Right lung (tissue), 5 donors: ENCODE measurements around the gene PAK2. TPM values are rescaled to one million over a fixed set of nuclear protein-coding genes. Genes with fewer than 3 reads are reported as not detected.
"Not testable (repeated sequence)": the region's sequence is repeated elsewhere in the genome, so short reads cannot be mapped to it uniquely, and the experiment has no call there.

ENCODE experiments used
- DNase-seq, 2 donors: peaks; one replicate each; pipeline ENCODE4 v3.0.0-alpha.2; 2013
- polyA plus RNA-seq, 5 donors: library from polyadenylated mRNA; unstranded; fragments of 120-200 nt; gene quantifications; one replicate each; pipeline versions ENCODE4 v1.2.1 to v1.2.3, GENCODE V29; 2013; ENCODE audit warnings: inconsistent platforms in 1 of 5, low replicate concordance in 1 of 5; ENCODE audit not compliant: insufficient read length in 5 of 5, insufficient read depth in 1 of 5

PAK2 gene
- polyA plus RNA-seq, 5 donors, result 46.7 to 71.8 (median 64.5) TPM

DNA sequence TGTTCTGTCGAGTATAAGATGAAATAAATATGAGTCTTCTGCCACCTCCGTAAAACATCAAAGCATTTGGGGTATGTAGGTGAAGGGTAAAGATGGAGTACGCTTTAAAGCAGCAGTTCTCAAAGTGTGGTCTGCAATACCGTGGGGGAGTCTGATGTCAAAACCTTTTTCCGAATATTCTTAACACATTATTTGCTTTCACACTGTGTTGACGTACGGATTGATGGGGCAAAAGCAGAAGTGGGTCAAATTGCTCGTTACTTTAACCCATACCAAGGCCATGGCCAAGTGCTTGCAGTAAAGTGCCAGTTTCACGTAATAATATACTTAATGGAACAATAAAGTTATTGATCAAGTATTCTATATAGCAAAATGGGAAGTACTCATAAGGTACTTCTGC is 36.3 kb downstream of the PAK2 start:
- DNase-seq, result no peak

DNA sequence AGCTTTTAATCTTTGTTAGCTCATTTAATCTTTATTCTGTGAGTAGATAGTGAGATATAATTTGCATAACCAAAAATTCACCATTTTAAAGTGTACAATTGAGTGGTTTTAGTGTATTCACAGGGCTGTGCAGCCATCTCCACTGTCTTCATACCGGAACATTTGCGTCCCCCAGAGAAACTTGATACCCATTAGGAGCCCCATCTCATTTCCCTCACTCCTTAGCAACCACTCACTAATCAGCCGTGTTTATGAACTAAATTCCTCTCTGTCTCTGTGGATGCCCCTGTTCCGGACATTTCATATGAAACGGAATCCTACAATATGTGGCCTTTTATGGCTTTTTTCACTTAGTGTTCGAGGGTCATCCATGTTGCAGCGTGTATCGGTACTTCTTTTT is 38.2 kb downstream of the PAK2 start:
- DNase-seq, result no peak

DNA sequence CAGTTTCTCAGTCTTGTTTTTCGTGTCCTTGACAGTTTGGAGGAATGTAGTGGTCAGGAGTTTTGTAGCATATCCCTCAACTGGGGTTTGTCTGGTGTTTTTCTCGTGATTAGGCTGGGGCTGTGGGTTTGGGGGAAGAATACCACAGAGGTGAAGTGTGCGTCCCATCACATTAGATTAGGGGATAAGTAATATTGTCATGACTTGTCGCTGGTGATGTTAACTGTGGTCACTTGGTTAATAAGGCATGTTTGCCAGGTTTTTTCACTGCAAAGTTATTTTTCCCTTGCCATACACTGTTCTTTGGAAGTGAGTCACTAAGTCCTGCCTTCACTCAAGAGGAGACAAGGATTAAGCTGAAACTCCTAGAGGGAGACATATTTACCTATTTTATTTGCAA is 39.1 kb downstream of the PAK2 start:
- no peak for DNase-seq

DNA sequence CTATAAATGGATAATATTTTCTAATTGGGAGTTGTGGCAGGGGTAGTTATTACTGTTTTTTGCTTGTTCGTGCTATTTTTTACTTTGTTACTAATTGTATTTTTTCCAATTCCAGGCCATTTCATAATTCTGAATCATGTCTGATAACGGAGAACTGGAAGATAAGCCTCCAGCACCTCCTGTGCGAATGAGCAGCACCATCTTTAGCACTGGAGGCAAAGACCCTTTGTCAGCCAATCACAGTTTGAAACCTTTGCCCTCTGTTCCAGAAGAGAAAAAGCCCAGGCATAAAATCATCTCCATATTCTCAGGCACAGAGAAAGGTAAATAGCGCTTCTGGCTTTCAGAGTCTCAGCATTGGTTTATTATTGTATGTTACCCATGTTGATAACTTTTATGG is 42.9 kb downstream of the PAK2 start:
- no peak for DNase-seq

DNA sequence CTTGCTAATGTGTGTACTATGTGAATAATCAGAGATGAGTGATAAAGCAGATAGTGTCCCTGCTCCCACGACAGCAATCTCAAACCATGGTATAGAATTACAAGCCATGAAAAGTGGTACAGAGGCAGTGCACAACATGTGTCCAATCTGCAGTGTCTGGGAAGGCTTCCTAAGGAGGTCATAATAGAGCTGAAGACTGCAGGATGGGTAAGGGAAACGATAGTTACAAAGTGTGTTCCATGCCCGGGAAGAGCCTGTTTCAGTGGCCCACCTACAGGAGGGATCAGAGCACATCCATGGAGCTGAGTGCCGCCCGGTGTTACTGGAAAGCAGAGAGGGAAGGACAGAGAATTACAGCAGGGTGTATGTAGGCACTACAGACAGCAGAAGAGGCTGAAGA is 48.9 kb downstream of the PAK2 start:
- no peak for DNase-seq

DNA sequence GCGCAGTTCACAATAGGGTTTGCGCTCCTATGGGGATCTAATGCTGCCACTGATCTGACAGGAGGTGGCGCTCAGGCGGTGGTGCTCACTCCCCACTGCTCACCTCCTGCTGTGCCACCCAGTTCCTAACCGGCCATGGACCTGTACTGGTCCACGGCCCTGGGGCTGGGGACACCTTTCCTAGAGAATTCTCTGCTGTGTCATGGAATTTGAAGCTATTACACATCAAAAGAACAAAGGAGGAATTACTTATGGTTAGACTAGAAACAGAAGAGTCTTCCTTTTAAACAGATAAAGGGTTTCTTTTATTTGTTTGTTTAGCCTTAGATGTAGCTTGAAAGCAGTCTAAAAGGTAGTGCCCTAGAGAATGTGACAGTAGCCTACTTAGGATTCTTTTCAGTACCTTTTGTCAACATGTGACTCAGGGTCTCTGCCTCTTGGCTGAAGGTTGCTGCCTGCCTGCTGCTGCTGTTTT is 50.3 kb downstream of the PAK2 start:
- no peak for DNase-seq

DNA sequence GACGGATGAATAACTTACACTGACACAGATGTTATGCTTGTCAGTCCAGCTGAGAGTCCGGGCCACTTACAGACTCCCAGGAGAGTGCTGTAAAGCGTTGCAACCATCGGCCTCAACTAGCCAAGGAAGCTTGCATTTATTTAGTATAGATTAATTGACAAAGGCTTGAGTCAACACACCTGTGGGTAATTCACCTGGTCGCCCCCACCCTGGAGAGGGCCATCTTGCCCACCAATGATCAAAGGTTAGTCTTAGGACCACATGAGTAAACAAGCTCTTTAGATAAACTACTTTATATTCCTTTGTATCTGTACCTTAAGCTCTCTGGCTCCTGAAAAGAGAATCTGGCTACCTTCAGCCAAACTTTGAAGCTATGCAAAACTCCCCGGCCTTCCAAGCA is 51.0 kb downstream of the PAK2 start:
- no peak for DNase-seq

DNA sequence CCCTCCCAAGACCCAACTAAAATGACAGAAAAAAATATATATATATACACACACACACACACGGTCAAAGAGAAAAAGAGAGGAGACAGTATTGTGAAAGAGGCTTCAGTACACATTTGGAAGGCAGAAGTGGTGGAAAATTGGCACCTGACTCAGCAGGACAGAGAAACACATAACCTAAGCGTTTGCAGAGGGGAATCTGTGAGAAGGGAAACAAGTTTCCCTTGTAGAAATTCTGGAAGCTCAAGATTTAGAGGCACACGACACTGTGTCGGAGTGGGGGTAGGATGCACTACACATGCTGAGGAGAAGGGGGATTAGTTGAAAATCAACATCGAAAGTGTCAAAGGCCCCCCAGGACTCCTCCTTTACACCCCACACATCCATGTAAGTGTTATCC is 53.1 kb downstream of the PAK2 start:
- peak in 1 of 2 donors; percentile 18 for DNase-seq

DNA sequence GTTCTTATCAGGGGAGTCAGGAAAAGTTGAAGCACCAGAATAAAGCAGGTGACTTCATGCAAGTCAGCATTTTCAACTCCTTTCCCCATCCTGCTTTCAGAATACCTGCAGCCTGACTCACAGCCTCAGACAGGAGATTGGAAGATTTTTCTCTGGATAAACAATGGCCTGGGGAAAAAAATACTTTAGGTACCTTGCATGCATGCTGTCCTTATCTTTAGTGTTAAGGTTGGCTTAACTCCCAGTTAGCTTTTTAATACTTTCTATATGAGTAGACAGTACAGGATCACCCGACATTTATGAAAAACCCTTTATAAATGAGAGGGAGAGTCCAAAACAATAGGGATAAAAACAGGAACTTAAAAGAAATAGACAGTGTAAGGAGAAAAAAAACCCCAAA is 53.6 kb downstream of the PAK2 start:
- peak in 1 of 2 donors; percentile 9 for DNase-seq

DNA sequence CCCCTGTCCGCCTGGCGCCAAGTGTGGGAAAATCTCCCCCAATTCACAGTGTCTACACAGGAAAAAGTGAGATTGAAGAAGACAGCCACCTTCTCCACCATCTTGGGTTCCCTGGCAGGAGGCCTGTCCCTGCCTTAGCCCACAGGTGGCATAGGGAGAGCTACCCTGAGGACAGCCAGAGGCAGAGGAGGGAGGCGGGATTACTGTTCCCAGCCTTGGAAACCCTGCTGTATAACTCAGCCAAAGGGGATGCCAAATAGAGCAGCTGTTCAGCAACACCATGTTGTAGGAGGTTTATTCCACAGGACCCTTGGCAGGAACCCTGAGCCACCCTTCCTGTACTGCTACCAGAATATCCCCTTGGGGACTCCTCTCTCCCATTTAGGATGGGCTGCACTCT is 54.8 kb downstream of the PAK2 start:
- DNase-seq, result no peak

DNA sequence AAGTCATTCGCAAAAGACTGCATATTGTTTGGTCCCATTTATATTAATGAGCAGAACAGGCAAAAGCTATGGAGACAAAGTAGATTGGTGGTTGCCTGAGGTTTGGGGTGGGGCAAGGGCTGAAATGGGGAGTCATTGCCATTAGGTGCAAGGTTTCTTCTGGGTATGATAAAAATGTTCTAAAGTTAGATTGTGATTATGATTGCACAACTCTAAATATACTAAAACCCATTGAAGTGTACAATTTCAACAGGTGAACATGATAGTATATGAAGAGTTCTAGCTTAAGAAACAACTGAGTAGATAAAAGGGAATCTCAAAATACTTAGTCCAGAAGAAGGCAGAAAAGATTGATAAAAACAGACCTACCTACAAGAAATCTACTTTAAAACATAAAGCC is 56.7 kb downstream of the PAK2 start:
- DNase-seq, result no peak

DNA sequence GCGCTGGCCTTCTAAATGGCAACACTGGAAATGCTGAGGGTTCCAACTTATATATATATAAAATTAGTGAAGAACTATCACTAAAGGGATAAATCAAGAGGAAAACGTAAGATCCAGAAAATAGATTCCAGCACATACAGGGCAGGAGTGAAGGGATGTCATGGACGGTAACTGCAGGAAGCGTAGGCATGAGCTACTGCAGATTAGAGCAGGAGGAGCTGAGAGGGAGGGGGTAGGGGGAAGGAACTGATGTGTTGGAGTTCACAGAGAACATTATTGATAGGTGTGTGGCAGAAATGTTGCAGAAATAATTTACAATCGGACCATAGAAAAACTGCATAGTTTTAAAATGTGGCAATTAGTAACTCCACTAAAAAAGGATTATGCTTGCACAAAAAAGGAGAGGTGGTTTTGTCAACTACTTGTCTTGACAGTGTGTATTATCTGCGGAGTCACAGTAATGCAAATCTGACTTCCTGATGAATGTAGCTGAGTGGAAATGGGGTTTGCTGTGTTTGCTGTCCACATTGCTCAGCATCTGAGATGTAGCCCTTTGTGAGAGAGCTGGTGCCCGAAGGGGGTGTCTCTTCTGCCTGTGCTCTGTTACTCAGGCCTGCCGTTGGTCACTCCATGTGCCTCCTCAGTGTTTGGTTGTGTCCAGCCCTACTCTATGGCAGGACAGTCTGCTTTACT is 61.2 kb downstream of the PAK2 start:
- DNase-seq, result no peak

DNA sequence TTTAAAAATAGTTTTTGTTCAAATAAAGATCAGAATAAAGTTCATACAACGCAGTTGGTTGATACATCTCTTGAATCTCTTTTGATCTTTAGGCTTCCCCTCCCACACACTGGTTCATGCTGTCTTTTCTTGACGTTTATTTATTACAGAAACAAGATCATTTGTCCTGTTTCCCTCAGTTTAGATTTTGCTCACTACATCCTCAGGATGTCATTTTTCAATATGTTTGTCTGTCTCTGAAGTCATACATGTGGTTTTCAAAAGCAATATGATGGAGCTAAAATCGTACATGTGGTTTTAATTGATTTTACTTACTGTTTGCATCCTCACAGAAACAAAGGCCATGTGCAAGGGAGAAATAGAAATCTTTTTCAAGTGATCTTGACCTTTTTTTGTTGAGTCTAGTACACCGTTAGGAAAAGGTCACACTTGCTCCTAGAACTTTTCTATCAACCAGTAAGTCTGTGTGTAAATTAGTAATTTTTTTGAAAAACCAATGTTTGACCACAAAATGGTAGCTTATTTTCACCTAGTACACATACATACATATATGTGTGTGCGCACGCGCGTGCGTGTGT is 64.3 kb downstream of the PAK2 start:
- DNase-seq, result no peak

DNA sequence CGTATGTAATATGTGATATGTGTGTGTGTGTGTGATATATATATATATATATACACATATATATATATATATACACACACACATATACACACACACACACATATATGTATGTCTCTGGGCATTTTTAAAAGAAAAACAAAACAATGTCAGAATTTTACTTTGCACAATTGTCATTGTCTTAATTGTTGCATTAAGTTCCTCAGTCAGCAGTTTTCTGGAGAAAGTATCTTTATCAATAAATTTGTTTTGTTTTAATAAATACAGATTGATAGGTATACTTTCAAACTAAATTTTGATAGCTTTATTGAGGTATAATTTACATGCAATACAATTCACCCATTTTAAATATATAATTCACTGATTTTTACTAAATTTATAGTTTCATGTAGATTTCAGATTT is 65.1 kb downstream of the PAK2 start:
- DNase-seq, result no peak

DNA sequence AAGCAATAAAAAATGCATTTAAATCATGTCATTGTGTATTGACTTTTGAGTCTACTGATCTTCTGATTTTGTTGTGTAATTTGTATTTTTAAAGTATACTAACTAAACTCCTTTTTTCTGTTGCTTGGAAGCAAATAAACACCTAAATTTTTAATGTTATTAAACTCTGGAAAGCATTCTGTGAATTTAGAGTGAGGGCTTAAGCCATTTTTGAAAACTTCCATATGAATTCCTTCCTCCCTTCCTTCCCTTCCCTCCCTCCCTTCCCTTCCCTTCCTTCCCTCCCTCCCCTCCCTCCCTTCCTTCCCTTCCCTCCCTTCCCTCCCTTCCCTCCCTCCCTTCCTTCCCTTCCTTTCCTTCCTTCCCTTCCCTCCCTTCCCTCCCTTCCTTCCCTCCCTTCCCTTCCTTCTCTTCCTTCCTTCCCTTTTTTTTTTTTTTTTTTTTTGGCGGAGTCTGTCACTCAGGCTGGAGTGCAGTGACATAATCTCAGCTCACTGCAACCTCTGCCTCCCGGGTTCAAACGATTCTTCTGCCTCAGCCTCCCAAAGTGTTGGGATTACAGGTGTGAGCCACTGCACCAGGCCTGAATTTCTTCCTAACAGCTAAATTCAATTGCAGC is 71.4 kb downstream of the PAK2 start:
- DNase-seq, result no peak

DNA sequence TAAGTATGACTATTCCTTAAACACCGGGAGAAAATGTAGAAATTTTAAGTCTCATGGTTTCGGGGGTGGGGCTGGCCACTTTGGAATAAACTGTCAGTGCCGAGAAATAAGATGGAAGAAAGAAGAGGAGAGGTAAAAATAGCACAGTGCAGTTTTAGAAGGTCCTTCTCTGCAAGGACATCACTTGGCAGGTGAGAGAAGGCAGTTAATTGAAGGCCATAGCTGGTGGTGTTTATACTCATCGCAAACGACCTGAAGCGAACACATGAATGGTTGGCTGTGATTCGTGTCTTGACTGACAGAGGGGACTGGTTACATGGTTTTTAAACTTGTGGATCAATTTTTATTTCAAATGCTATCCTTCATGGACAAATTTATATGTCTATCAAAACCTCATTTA is 73.2 kb downstream of the PAK2 start:
- DNase-seq, result no peak

DNA sequence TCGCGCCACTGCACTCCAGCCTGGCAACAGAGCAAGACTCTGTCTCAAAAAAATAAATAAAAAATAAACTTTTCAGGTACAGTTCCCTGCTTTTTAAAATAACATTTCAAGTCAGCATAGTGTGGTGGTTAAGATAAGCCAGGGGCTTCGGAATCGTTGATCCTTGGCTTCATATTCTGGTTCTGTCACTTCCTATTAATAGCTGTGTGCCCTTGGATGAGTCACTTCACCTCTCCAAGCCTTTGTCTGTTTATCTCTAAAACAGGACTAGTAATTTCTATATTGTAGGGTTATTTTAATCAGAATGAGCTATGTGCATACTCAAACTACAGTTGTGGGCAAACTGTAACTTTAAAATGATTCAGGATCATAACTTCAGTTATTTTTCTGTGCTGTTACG is 74.2 kb downstream of the PAK2 start:
- no peak for DNase-seq

DNA sequence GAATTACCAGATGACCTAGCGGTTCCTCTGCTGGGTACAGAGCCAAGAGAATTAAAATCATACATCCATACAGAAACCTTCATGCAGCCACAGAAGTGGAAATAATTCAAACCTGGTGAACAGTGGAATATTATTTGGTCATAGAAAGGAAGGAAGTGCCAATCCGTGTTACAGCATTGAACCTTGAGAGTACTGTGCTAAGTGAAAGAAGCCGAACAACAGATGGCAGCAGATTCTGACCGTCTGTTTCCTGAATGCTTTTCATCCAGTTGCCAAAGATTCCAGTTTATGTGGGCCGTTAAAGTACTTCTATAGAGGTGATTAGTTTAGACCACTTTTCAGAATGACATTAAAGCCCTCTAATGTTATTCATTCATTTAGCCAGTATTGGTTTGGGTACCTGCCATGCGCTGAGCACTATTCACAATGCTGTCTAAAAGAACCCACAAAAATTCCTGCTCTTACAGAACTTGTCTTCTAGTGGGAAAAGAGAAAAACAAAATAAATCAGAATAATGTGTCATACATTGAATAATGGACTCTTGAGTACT is 82.2 kb downstream of the PAK2 start:
- no peak for DNase-seq

DNA sequence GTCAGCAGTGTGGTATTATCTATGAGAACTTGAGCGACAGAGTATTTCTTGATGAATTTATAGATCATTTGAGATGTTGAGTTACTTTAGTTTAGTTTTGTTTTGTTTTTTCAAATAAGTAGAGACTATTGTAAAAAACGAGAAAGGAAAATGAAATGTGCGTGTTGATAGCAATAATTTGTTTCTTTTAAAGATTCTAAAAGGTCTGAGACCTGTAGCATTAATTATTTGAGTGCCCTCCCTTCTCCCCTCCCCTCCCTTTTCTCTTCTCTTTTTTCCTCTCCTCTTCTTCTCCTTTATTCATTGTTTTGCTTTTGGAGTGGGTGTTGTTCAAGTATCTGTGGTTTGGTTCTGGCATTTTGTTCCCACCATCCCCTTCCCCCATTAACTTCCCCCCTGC is 90.0 kb downstream of the PAK2 start:
- DNase-seq, result not testable (repeated sequence)

DNA sequence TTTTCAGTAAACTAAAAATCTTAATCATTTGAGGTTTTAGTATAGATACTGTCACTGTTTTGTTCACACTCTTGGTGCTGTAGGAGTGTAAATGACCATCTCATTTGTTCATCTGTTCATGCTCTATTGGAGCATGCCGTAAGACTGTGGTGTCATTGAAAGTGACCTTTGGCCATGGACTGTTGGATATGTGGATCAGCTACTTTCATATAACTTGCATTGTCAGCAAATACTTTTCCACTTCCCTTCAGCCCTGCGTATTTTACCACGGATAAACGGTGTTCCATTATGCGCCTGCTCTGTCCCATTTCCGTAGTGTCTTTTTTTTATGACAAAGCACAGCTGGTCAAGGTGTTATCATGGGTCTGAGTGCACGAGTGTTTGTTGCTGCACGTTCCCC is 95.4 kb downstream of the PAK2 start:
- no peak for DNase-seq

DNA sequence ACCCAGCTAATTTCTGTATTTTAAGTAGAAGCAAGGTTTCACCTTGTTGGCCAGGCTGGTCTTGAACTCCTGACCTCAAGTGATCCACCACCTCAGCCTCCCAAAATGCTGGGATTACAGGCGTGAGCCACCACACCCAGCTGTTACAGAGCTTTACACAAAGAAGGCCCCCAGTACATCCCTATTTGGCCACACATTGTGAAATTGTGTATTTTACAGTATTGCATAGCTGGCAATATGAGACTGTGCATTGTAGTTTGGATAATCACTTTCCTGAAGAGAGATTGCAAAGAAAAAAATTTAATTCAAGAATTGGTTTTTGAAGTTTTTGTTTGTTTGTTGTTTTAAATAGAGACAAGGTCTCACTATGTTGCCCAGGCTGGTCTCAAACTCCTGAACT is 97.0 kb downstream of the PAK2 start:
- DNase-seq, result not testable (repeated sequence)

DNA sequence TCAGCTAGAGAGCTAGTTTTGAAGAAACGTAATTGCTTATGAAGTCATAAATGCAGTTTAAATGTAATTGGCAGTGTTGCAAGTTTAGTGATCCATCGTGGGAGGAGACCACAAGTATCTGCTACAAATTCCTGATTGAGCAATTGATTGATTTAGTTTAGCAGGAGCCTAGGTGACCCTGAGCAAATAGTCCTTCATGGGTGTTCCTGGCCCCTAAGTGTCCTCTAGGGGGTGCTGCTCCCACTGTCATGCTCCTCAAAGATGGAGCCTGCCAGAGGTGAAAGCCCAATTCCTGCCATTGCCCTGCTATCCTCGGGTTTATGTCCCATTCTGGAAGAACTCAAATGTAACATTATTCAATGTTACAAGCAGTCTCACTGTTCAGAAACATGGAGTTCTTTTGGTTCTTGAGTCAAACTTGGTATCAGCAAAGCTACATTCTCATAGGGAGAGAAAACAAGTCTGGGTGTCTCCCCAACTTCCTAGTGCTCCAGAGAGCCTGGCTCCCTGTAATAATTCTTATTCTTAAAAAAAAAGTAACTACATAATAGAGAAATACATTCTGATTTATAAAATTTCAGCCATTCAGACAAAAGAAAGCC is 98.3 kb downstream of the PAK2 start:
- peak in 1 of 2 donors; percentile 16 for DNase-seq

DNA sequence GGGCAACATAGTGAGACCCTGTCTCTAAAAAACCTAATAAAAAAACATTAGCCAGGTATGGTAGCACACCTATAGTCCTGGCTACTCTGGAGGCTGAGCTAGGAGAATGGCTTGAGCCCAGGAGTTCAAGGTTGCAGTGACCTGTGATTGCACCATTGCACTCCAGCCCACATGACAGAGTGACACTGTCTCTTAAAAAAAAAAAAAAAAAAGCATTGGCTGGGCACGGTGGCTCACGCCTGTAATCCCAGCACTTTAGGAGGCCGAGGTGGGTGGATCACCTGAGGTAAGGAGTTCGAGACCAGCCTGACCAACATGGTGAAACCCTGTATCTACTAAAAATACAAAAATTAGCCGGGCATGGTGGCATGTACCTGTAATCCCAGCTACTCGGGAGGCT is 99.7 kb downstream of the PAK2 start:
- DNase-seq, result not testable (repeated sequence)
